Measurements from ENCODE around the gene FOXP1.
A peak's percentile ranks its signal among the peaks of the same experiment; 100 is the strongest.

FOXP1 gene

GRCh38 chr3:71262364-71263265 lies 320.9 kb downstream of the FOXP1 start:
- DNase-seq (no peak), ATAC-seq (peak; percentile 79)

GRCh38 chr3:71260782-71261181 lies 322.7 kb downstream of the FOXP1 start:
- ATAC-seq (no peak), DNase-seq (no peak)

- DNase-seq: no peak
- no peak for ATAC-seq
These were observed 325.0 kb downstream of the FOXP1 start for GRCh38 chr3:71258526-71258925.

GRCh38 chr3:71258116-71258515 lies 325.4 kb downstream of the FOXP1 start:
- DNase-seq: no peak
- peak; percentile 33 for ATAC-seq

DNA sequence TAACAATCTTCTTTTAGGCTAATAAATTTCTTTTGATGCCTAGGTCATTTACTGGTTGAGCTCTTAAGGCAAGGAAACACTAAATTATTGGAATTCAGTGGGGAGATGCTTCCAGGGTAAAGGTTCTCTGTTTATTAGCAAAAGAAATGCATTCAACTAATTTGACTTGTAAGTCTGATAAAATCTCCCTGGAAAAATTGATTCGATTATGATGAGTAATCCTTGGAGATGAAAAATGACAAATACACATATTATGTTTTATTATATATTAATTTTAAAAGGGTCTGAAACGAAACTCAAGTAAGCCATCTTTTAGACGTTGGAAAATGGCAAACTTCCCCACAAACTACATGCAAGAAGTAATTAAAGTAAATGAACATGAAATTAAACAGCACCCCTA lies 328.0 kb downstream of the FOXP1 start:
- DNase-seq (no peak), ATAC-seq (no peak)

GRCh38 chr3:71254281-71255057 lies 329.1 kb downstream of the FOXP1 start:
- peak; percentile 36 for ATAC-seq
- DNase-seq: no peak

GRCh38 chr3:71253169-71253568 lies 330.4 kb downstream of the FOXP1 start:
- no peak for ATAC-seq
- DNase-seq: no peak

DNA sequence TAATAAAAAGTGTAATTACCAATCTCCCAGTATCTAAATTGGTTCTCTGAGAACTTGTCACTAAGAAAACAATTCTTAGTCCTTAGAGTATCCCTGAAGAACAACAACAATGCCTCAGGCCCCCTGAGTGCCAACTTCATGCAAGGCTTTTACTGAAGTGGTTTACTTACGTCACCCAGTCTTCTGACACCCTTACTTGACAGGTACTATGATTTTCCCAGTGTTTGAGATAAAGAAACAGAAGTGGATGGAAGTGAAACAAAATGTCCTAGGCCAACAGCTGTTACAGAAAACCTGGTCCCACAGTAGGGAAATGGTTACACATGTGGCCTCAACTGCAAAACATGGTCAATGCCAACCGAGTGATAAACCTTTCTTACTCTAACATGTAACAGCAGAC lies 331.1 kb downstream of the FOXP1 start:
- ATAC-seq (no peak), DNase-seq (no peak)

GRCh38 chr3:71251156-71251775 lies 332.3 kb downstream of the FOXP1 start:
- DNase-seq: no peak

DNA sequence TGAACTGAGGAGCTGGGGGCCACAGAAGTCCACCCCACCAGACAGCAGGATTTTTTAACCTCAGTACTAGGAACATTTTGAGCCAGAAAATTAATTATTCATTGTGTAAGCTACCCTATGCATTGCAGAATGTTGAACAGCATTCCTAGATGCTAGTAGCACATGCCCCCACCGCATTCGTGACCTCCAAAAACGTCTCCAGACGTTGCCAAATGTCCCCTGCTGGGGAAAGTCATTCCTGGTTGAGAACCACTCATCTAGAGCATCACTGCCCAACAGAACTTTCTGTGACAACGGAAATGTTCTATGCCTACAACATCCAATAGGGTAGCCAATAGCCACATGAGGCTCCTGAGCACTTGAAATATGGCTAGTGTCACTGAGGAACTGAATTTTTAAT lies 333.5 kb downstream of the FOXP1 start:
- DNase-seq: no peak
- ATAC-seq: no peak

More at GRCh38 chr3:71251156-71251775, 332.3 kb downstream of the FOXP1 start:
- ATAC-seq: no peak

GRCh38 chr3:71247958-71248335 lies 335.6 kb downstream of the FOXP1 start:
- DNase-seq (no peak), ATAC-seq (no peak)

DNA sequence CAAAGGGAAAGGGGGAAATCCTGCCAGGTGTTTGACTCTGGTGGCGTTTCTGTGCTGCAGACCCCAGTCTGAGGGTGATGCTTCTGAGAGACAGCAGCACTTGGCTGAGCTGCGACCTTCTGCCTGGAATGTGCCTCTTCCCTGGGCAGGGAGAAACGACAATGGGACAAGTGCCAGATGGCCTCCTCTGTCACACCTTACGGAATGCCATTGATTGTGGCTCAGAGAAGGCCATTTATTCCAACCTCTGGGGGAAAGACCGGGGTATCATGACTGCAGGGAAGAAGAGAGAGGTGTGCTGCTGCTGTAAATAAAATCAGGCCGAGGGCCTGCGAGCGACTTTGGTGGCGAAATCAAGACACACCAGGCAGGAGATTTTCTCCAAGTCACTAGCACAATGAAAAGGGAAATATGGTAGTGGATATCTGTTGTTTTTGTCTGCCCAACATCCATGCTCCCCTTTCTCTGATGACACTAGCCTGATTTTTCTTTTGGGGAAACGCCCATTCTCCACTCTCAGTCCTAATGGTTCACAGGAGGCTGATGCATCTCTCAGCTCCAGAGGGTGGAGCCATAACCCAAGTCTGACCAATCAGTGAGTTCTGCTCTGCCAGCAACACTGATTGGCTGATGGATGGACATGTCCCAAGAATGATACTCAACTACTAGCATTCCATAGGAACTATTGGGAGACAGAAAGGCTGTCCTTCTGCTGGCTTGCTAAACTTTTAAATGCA lies 336.1 kb downstream of the FOXP1 start:
- ATAC-seq (peak; percentile 21), DNase-seq (no peak)

GRCh38 chr3:71245971-71246880 lies 337.3 kb downstream of the FOXP1 start:
- no peak for DNase-seq

GRCh38 chr3:71244826-71245488 lies 338.6 kb downstream of the FOXP1 start:
- DNase-seq (no peak), ATAC-seq (no peak)

More at GRCh38 chr3:71245971-71246880, 337.3 kb downstream of the FOXP1 start:
- peak; percentile 85 for ATAC-seq

DNA sequence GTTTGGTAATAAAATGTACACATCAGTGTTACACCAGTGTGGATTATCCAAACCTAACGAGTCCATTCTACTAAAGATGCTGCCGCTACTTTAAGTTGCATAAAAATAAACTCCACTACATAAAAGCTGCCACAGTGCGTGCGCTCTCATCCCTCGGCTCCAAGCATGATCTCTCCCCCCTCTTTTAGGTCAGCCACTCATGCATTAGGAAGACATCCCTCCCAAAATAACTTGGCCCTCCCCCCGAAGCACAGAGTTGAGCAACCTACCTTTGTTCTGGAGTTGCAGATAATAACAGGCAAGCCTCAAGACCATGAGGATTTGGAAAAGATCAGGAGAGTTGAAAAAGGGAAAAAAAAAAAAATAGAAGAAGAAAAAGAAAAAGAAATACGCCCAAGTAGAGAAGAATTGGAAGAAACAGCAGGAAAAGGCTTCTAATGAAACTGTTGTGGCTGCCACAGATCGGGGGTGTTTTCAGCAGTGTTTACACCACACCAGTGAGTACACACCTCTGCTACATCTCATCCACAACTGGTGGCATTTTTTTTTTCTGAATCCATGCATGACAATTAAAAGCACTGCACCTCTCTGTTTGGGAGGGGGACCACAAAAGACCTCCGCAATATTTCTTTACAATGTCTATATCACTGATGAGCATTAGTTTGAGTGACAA lies 339.2 kb downstream of the FOXP1 start:
- DNase-seq: no peak
- ATAC-seq: no peak

DNA sequence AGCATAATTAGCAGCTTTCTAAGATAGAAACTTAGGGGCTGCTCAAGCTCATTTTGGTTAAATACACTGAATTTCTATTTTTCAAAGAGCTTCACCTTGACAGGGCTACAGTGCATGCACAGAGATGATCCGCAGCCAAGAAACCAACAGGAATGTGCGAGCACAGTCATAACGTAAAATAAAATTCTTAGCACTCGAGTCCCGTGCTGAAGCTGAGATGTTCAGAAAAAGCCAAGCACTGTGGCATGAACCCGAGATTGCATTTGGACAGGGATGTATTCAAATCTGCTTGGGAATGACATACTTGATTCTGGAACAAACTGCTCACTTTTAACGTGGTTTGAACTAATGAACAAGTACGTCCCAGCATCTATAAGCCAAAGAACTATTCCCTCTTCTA lies 340.3 kb downstream of the FOXP1 start:
- DNase-seq: no peak
- no peak for ATAC-seq

DNA sequence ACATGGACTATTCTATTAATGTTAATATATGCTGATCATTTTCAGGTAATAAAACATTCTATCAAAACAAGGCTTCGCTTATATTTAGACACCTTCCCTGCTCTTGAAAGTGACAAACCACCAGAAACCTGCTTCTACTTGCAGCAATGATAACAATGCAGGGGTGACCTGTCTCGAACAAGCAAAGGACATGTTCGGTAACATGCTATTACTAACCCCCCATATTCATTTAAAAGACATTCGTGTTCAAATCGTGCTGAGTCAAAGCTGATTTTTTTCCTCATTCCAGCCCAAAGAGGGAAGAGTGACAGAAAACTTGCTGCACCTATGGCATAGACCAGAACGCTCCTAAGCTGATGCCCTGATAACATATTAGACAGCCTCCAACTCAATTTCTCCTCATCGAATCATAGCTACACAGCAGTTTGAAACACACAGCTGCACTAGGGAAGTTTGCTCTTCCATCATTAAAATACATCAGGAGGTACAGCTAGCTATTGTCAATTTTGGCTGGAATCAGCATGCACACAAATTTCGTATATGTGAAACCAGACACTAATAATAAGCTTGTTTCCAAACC lies 341.5 kb downstream of the FOXP1 start:
- no peak for DNase-seq
- no peak for ATAC-seq

GRCh38 chr3:71241246-71241901 lies 342.2 kb downstream of the FOXP1 start:
- ATAC-seq: no peak
- DNase-seq: no peak

- ATAC-seq: no peak
- DNase-seq: no peak
These were observed 343.5 kb downstream of the FOXP1 start for GRCh38 chr3:71240034-71240433.
